ENCODE measurements around the gene IL11.
"Not testable (repeated sequence)": the region's sequence is repeated elsewhere in the genome, so short reads cannot be mapped to it uniquely, and the experiment has no call there.

The IL11 gene

GRCh38 chr19:55370305-55370988, at the start of gene IL11:
Gene IL11 (minus strand): TSS chr19:55370463. CDS start chr19:55370310, 153 bp downstream.
- DNase-seq (ENCODE audit: low read depth), result no peak

- DNase-seq (ENCODE audit: low read depth), result no peak
These were observed 49.5 kb upstream of the IL11 start for GRCh38 chr19:55419624-55420236.

DNA sequence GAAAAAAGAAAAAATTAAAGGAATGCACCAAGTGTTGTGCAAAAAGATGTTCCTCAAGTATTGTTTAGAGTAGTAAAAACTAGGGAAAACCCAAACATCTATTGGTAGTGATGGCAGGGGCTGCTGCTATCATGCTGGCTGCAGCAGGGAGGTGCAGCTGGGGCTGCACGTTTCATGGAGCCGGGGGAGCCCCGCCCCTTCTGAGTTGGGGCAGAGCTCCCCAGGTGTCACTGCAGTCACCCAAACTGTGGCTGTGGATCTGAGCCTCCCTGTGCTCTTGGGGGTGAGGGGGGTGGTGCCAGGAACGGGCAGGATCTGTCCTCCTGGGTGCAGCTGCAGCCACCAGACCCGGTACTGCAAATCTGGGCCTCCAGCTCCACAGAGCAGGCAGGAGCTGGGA, 48.8 kb upstream of the IL11 start:
- DNase-seq (ENCODE audit: low read depth), result no peak

DNA sequence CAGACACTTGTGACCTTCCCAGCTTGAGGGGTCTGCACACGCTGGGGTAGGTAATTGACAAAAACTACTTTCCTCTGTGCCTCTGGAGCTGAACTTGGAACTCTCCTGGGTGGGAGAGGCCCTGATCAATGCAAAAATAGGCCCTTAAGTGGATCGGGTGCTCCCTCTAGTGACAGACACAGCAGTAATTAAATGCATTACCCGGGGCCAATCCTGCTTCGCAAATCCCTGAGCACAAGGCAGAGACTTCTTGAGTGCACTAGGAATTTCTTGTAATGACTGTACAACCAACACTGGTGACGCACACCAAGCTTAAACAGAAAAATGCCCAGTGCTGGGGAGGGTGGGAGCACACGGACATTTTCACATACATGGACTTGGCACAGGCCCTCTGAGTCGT, 47.9 kb upstream of the IL11 start:
- DNase-seq (ENCODE audit: low read depth), result no peak

DNA sequence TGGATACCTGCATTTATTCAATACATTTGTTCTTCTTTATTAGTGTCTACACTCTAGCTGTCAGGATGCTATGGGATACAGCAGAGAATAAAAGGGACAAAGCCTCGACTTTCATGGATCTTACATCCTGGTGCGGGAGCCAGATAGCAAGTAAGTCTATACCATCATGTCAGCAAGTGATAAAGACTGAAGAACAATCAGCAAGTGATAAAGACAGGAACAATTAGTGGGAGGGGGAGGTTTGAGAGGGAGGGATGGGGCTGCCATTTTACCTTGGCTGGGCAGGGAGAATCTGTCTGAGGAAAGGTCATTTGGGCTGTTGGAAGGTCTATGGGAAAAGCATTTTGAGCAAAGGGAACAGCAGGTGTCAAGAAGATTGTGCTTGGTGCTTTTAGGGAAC, 39.9 kb upstream of the IL11 start:
- DNase-seq (ENCODE audit: low read depth), result no peak

DNA sequence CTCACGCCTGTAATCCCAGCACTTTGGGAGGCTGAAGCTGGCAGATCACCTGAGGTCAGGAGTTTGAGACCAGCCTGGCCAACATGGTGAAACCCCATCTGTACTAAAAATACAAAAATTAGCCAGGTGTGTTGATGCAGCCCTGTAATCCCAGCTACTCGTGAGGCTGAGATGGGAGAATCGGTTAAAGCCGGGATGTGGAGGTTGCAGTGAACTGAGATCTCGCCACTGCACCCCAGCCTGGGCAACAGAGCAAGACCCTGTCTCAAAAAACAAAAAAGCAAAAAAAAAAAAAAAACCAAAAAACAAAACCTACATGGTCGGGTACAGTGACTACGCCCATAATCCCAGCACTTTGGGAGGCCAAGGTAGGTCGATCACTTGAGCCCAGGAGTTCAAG, 38.9 kb upstream of the IL11 start:
- DNase-seq (ENCODE audit: low read depth), result not testable (repeated sequence)

DNA sequence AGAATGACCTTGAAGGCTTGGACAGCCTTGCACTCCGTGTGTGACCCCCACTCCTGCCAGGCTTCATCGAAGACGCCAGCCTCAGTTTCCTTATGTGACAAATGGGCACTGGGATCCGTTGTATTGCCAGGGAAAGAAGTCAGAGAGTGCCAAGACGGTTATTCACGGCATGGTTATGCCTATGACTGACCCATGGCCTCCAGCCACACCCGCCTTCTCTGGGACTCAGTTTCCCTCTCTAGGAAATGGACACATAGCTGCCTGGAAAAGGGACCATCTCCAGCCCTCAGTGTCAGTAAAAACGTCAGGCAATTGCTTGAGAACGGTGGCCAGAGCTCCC, 38.2 kb upstream of the IL11 start:
- no peak for DNase-seq (ENCODE audit: low read depth)

- peak; percentile 92 for DNase-seq (ENCODE audit: low read depth)
These were observed 37.7 kb upstream of the IL11 start for GRCh38 chr19:55407800-55408532.

- DNase-seq (ENCODE audit: low read depth), result not testable (repeated sequence)
These were observed 37.2 kb upstream of the IL11 start, which contains the start of gene UBE2S for GRCh38 chr19:55407550-55407799. Gene UBE2S (minus strand): TSS chr19:55407788. CDS start chr19:55407589, 199 bp downstream.

DNA sequence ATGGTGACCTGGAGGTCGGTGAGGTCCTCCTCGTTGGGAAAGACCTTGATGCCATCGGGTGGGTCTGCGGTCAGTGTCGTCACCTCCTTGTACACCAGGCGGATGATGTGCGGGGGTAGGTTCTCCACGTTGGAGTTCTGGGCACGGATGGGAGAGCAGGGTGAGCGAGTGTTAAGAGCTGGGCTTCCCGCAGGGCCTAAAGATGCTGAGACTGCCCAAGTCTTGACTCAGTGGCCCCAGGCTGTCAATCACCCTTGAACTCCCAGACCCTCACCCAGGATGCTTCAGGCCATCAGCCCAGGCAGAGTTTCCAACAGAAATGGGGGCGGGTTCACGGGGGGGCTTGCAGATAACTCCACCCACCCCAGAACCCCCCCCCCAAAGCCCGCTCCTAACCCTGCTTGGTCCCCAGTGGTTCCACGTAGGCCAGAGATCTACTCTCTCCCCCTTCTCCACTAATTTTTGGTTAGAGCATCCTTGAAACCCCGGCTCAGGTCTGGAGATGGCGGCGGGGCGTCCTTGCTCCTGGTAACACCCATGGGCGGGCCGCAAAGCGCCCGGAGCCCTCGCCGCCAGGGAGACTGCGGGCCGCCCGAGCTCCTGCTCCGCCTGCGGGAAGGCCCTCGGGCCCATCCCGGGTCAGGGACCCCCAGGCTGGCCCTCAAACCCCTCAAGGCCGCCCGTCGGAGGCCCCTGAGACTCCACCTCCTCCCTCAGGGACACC, 36.7 kb upstream of the IL11 start:
- no peak for DNase-seq (ENCODE audit: low read depth)

DNA sequence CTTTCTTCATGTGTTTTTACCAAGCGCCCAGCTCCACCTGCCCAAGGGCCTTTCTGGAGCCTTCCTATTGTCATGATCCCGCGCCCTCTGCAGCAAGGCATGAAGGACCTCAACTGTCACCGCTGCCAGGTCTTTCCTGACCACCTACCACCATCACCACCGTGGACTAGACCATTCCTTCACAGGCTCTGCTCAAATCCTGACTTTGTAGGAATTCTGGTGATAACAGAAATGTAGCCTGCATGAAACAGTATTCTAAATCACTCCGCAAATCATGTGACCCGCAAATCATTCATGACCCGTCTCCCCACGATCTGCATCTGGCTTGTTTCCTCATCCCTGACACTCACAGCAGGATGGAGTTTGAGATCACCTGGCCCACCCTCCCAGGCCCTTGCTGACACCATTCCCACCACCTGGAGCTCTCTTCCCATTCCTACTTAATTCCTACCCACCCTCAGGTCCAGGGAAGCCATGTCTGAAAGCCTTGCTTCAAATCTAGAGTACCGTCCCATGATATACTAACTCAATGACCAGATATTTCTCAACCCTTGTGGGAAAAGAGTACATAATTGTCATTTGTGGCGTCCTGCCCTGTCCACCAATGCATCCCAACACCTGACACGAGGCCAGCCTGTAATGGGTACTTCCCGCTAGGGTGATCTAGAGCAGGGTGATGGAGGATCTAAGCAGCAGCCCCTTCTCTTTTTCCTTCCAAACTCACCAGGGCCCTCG, 36.0 kb upstream of the IL11 start:
- DNase-seq (ENCODE audit: low read depth), result no peak

DNA sequence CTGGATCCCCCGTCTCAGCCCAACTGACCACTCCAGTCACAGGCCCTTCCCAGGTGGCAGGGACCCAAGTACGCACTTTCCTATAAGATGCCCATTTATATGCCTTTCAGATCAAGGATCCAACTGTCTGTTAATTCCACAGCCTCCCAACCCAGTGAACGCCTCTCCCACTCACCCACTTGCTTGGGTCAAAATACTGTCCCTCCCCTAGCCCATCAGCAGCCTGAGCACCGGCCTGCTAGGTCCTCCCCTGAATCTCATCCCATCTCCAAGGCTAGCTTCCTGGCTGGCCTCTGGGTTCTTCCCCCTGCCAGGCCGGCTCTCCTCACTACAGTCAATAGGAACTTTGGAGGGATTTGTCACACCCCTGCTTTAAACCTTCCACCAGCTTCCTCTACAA, 35.4 kb upstream of the IL11 start:
- no peak for DNase-seq (ENCODE audit: low read depth)

GRCh38 chr19:55402509-55402908, 32.2 kb upstream of the IL11 start:
- no peak for DNase-seq (ENCODE audit: low read depth)

DNA sequence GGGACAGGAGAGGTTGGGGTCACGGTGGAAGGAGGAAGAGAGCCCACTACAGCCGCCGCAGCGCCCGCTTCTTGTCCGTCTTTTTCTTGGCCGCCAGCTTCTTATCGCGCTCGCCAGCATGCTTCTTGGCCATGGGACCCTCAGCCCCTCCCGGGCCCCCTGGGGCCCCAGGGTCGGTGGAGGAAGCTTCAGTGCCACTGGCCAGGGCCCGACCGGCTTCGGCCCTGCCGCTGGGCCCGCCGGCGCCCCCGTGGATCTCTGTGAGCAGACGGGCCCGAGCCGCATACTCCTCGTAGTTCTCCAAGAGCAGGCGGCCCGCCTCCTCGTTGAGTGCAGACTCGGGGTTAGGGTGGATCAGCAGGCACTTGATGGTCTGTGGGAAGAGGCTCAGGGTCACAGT, 31.1 kb upstream of the IL11 start:
- DNase-seq (ENCODE audit: low read depth), result not testable (repeated sequence)

- DNase-seq (ENCODE audit: low read depth), result no peak
These were observed 30.2 kb upstream of the IL11 start for GRCh38 chr19:55400281-55401087.

DNA sequence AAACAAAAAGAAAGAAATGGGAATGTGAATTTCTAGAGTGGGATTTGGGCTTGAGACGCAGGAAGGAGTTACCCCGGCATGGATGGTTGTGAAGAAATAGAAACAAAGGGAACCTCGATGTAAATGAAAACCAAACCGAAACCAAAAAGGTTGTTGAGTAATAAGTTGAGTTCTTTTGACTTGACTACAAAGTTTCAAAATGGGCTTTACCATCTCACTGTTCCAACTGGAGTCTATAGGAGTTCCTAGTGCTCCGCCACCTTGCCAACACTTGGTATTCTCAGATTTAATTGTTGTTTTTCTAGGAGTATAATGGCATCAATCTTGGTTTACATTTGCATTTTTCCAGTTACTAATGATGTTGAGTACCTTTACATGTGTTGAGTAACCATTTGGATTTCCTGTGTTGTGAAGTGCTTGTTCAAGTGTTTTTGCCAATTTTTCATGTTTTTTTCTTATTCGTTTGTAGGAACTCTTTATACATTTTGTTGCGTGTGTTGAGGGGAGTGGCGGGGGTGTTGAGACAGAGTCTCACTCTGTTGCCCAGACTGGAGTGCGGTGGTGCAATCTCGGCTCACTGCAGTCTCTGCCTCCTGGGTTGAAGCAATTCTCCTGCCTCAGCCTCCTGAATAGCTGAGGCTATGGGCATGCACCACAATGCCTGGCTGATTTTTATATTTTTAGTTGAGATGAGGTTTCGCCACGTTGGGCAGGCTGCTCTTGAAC, 28.1 kb upstream of the IL11 start:
- DNase-seq (ENCODE audit: low read depth), result no peak

GRCh38 chr19:55392820-55393761, 22.8 kb upstream of the IL11 start:
- no peak for DNase-seq (ENCODE audit: low read depth)

GRCh38 chr19:55391702-55392615, 21.7 kb upstream of the IL11 start:
- DNase-seq (ENCODE audit: low read depth), result no peak
